ENCODE measurements around the gene DNAAF2. TPM values are rescaled to one million over a fixed set of nuclear protein-coding genes. Genes with fewer than 3 reads are reported as not detected.

Gene DNAAF2
- total and polyA plus RNA-seq, 2 of the 13 experiments (the other 11 are each of a cell fraction or from before 2014, with no cell fraction given): 6.1 to 13.6 TPM

DNA sequence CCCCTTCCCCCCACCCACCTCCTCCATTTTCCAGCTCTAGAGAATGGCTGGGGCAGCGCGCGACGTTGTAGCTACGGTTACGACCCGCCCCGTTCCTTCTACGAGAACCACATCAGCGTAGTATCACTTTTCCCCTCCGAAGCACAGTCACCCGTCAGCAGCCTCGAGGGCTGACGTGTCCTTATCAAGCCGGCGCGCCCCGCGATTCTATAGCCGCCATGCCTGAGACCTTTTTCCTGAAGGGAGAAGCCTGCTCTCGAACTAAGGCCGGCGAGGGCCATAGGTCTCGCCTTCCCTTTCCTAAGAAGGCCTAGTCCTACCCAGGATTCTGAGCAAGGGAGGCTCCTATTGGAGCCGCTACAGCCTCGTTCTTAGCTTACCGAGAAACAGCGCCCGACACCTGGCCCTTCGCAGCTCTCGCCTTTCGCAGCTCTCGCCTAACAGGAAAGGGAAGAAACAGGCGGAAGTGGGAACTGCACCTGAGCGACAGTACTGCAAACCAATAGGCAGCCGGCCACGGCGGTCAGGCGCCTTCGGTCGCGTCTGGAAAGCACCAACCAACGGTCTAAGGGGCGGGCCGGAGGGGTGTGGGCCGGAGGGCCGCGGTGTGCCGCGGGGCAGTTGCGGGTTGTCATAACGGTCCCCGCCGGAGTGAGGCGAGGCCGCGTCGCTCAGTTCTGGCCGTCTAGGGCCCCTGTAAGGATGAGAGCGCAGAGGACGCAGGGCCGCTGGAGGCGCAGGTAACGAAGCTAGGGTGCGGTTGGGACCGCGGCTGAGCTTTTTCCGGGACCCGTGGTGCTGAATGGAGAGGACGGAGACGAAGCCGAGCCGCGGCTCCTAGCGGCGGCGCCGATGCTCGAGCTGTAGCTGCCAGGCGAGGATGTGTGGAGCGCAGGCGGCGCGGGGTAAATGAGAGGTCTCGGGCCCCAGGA lies 14.6 kb downstream of the DNAAF2 start, which contains the start of the genes MGAT2 and RPL36AL (continued):
- TF ChIP-seq ZNF333 (CRISPR knock-in tag; IDR thresholded peaks at IDR 0.05; ENCODE audit: borderline replicate concordance) (no peak), ZNF589 (CRISPR knock-in tag; conservative IDR thresholded peaks at IDR 0.05) (no peak), REPIN1 (CRISPR knock-in tag; IDR thresholded peaks at IDR 0.05; ENCODE audit: borderline replicate concordance, low read depth) (peak; percentile 57; the same call in 1 of the 2 replicates), SNAI1 (CRISPR knock-in tag; IDR thresholded peaks at IDR 0.05; ENCODE audit: borderline replicate concordance) (no peak; the same call in 1 of the 2 replicates), PAX8 (CRISPR knock-in tag; IDR thresholded peaks at IDR 0.05; ENCODE audit: borderline replicate concordance) (no peak), ETV5 (CRISPR knock-in tag; IDR thresholded peaks at IDR 0.05; ENCODE audit: borderline replicate concordance) (peak; percentile 37; the same call in 1 of the 2 replicates), SCMH1 (CRISPR knock-in tag; IDR thresholded peaks at IDR 0.05; ENCODE audit: borderline replicate concordance) (no peak), NR2F6 (IDR thresholded peaks at IDR 0.05) (no peak; the same call in 1 of the 2 replicates), NR2F6 (CRISPR knock-in tag; IDR thresholded peaks at IDR 0.05) (peak; percentile 39; the same call in 1 of the 2 replicates), RBAK (CRISPR knock-in tag; IDR thresholded peaks at IDR 0.05) (no peak)
- TF ChIP-seq, protein P1, sequence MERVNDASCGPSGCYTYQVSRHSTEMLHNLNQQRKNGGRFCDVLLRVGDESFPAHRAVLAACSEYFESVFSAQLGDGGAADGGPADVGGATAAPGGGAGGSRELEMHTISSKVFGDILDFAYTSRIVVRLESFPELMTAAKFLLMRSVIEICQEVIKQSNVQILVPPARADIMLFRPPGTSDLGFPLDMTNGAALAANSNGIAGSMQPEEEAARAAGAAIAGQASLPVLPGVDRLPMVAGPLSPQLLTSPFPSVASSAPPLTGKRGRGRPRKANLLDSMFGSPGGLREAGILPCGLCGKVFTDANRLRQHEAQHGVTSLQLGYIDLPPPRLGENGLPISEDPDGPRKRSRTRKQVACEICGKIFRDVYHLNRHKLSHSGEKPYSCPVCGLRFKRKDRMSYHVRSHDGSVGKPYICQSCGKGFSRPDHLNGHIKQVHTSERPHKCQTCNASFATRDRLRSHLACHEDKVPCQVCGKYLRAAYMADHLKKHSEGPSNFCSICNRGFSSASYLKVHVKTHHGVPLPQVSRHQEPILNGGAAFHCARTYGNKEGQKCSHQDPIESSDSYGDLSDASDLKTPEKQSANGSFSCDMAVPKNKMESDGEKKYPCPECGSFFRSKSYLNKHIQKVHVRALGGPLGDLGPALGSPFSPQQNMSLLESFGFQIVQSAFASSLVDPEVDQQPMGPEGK (CRISPR knock-in tag; IDR thresholded peaks at IDR 0.05): no peak; the same call in 1 of the 2 replicates
- TF ChIP-seq, protein P2, sequence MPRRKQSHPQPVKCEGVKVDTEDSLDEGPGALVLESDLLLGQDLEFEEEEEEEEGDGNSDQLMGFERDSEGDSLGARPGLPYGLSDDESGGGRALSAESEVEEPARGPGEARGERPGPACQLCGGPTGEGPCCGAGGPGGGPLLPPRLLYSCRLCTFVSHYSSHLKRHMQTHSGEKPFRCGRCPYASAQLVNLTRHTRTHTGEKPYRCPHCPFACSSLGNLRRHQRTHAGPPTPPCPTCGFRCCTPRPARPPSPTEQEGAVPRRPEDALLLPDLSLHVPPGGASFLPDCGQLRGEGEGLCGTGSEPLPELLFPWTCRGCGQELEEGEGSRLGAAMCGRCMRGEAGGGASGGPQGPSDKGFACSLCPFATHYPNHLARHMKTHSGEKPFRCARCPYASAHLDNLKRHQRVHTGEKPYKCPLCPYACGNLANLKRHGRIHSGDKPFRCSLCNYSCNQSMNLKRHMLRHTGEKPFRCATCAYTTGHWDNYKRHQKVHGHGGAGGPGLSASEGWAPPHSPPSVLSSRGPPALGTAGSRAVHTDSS (CRISPR knock-in tag; conservative IDR thresholded peaks at IDR 0.05): no peak
- TF ChIP-seq, protein P3, sequence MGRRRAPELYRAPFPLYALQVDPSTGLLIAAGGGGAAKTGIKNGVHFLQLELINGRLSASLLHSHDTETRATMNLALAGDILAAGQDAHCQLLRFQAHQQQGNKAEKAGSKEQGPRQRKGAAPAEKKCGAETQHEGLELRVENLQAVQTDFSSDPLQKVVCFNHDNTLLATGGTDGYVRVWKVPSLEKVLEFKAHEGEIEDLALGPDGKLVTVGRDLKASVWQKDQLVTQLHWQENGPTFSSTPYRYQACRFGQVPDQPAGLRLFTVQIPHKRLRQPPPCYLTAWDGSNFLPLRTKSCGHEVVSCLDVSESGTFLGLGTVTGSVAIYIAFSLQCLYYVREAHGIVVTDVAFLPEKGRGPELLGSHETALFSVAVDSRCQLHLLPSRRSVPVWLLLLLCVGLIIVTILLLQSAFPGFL (CRISPR knock-in tag; IDR thresholded peaks at IDR 0.05): no peak; the same call in 1 of the 2 replicates
- TF ChIP-seq, protein P4, sequence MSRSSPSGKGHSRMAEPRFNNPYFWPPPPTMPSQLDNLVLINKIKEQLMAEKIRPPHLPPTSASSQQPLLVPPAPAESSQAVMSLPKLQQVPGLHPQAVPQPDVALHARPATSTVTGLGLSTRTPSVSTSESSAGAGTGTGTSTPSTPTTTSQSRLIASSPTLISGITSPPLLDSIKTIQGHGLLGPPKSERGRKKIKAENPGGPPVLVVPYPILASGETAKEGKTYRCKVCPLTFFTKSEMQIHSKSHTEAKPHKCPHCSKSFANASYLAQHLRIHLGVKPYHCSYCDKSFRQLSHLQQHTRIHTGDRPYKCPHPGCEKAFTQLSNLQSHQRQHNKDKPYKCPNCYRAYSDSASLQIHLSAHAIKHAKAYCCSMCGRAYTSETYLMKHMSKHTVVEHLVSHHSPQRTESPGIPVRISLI (CRISPR knock-in tag; IDR thresholded peaks at IDR 0.05; ENCODE audit: borderline replicate concordance): no peak
- TF ChIP-seq, protein P5, sequence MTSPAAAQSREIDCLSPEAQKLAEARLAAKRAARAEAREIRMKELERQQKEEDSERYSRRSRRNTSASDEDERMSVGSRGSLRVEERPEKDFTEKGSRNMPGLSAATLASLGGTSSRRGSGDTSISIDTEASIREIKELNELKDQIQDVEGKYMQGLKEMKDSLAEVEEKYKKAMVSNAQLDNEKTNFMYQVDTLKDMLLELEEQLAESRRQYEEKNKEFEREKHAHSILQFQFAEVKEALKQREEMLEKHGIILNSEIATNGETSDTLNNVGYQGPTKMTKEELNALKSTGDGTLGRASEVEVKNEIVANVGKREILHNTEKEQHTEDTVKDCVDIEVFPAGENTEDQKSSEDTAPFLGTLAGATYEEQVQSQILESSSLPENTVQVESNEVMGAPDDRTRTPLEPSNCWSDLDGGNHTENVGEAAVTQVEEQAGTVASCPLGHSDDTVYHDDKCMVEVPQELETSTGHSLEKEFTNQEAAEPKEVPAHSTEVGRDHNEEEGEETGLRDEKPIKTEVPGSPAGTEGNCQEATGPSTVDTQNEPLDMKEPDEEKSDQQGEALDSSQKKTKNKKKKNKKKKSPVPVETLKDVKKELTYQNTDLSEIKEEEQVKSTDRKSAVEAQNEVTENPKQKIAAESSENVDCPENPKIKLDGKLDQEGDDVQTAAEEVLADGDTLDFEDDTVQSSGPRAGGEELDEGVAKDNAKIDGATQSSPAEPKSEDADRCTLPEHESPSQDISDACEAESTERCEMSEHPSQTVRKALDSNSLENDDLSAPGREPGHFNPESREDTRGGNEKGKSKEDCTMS (CRISPR knock-in tag; conservative IDR thresholded peaks at IDR 0.05): no peak
- TF ChIP-seq, protein P6, sequence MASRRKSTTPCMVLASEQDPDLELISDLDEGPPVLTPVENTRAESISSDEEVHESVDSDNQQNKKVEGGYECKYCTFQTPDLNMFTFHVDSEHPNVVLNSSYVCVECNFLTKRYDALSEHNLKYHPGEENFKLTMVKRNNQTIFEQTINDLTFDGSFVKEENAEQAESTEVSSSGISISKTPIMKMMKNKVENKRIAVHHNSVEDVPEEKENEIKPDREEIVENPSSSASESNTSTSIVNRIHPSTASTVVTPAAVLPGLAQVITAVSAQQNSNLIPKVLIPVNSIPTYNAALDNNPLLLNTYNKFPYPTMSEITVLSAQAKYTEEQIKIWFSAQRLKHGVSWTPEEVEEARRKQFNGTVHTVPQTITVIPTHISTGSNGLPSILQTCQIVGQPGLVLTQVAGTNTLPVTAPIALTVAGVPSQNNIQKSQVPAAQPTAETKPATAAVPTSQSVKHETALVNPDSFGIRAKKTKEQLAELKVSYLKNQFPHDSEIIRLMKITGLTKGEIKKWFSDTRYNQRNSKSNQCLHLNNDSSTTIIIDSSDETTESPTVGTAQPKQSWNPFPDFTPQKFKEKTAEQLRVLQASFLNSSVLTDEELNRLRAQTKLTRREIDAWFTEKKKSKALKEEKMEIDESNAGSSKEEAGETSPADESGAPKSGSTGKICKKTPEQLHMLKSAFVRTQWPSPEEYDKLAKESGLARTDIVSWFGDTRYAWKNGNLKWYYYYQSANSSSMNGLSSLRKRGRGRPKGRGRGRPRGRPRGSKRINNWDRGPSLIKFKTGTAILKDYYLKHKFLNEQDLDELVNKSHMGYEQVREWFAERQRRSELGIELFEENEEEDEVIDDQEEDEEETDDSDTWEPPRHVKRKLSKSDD (CRISPR knock-in tag; IDR thresholded peaks at IDR 0.05; ENCODE audit: low read depth): peak; percentile 27; the same call in 1 of the 2 replicates
